Gastroesophageal sphincter (tissue), 3 donors: Measurements from ENCODE around the gene DLGAP4.

Experiments
- CTCF ChIP-seq, 4 experiments: fragments of 200-600 bp in 2 of 4; fragments of 450-650 bp in 2 of 4; sonication (generic) in 1 of 4; IDR thresholded peaks; one replicate each; pipeline ENCODE4 v1.5.1; 2017 to 2019; ENCODE audit warnings: antibody characterized with exemption in 4 of 4, mild to moderate bottlenecking in 2 of 4, moderate library complexity in 2 of 4
- EP300 ChIP-seq: sonication (generic); formaldehyde crosslinking; IDR thresholded peaks from one replicate; pipeline ENCODE4 v1.6.1; 2017; ENCODE audit warnings: antibody characterized with exemption, mild to moderate bottlenecking
- POLR2A ChIP-seq, 2 donors: fragments of 450-650 bp; IDR thresholded peaks; one replicate each; pipeline ENCODE4 v1.6.1; 2017; ENCODE audit warnings: antibody characterized with exemption in 2 of 2, mild to moderate bottlenecking in 2 of 2, moderate library complexity in 1 of 2

GRCh38 chr20:36333841-36334240, 27.7 kb downstream of the DLGAP4 start:
- TF ChIP-seq POLR2A (IDR thresholded peaks at IDR 0.05) (no peak), CTCF (IDR thresholded peaks at IDR 0.05) (no peak), EP300 (no peak)
